Measurements from ENCODE around the gene DZIP1L.

Gene DZIP1L

GRCh38 chr3:138127636-138128365, 12.4 kb upstream of the DZIP1L start:
- DNase-seq (ENCODE audit: low read depth), result no peak
- H3K4me3 ChIP-seq (ENCODE audit: low read depth, low read length), result no peak overlapping the region
- TF ChIP-seq CTCF (IDR thresholded peaks at IDR 0.05; ENCODE audit: control insufficient read depth, extremely low read depth, insufficient read depth), result no peak

GRCh38 chr3:138125548-138126221, 10.3 kb upstream of the DZIP1L start:
- no peak for TF ChIP-seq CTCF (IDR thresholded peaks at IDR 0.05; ENCODE audit: control insufficient read depth, extremely low read depth, insufficient read depth)
- H3K4me3 ChIP-seq (ENCODE audit: low read depth, low read length), result no peak overlapping the region
- DNase-seq (ENCODE audit: low read depth), result no peak

- DNase-seq (ENCODE audit: low read depth), result no peak
- TF ChIP-seq CTCF (IDR thresholded peaks at IDR 0.05; ENCODE audit: control insufficient read depth, extremely low read depth, insufficient read depth), result no peak
- H3K4me3 ChIP-seq (ENCODE audit: low read depth, low read length), result no peak overlapping the region
Observed at GRCh38 chr3:138124706-138125355, 9.4 kb upstream of the DZIP1L start.

GRCh38 chr3:138124188-138124587, 8.8 kb upstream of the DZIP1L start:
- TF ChIP-seq CTCF (IDR thresholded peaks at IDR 0.05; ENCODE audit: control insufficient read depth, extremely low read depth, insufficient read depth), result no peak
- no peak for DNase-seq (ENCODE audit: low read depth)
- H3K4me3 ChIP-seq (ENCODE audit: low read depth, low read length), result no peak overlapping the region

GRCh38 chr3:138119423-138119766, 4.0 kb upstream of the DZIP1L start:
- no peak overlapping the region for H3K4me3 ChIP-seq (ENCODE audit: low read depth, low read length)
- no peak for TF ChIP-seq CTCF (IDR thresholded peaks at IDR 0.05; ENCODE audit: control insufficient read depth, extremely low read depth, insufficient read depth)
- no peak for DNase-seq (ENCODE audit: low read depth)

- peak; percentile 96 for TF ChIP-seq CTCF (IDR thresholded peaks at IDR 0.05; ENCODE audit: control insufficient read depth, extremely low read depth, insufficient read depth)
- peak; percentile 37 for DNase-seq (ENCODE audit: low read depth)
- H3K4me3 ChIP-seq (ENCODE audit: low read depth, low read length), result no peak overlapping the region
Observed at GRCh38 chr3:138118612-138119422, 3.4 kb upstream of the DZIP1L start.

Data from LNCaP clone FGC (cell line).